ENCODE measurements around the gene GABRA4.

Gene GABRA4

DNA sequence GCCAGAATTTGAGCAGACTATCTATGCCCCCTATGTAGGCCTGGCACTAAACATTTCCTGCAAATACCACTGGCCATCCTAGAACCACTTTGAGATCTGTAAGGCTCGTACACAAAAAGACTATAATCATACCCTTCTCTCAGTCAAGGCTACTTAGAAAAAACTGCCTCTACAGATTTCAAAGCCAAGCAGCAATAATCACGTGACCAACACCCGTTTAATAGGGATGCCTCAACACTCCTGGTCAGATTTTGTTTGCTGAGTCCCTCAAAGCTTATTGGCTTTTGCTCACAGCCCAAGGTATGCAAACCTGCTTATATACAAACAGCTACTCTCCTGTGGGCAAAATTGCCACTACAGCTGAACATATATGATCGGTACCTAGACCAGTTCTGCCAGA is 85.2 kb downstream of the GABRA4 start:
- no peak overlapping the region for H3K27ac ChIP-seq
- TF ChIP-seq ZFX (IDR thresholded peaks at IDR 0.05) (no peak), CTCF (conservative IDR thresholded peaks at IDR 0.05) (no peak)

DNA sequence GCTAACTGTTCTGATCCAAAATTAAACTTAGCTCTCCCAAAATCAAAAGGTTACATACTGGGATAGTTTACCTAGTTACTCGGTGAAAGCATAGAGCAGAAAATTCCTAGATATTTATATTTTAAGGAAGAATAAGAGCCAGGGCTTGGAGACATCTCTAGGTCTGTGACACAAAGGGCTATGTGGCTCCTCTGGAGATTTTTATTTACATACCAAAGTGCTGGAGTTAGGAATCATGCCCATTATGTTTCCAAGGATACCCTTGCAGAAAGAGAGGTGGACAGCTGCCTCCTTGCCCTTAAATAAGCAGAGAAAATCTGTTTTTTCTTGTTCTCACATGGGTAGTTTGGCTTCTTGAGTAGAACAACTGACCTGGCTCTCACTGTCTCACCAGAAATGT is 93.3 kb downstream of the GABRA4 start:
- TF ChIP-seq CTCF (conservative IDR thresholded peaks at IDR 0.05) = no peak
- TF ChIP-seq ZFX (IDR thresholded peaks at IDR 0.05) = no peak
- no peak overlapping the region for H3K27ac ChIP-seq

DNA sequence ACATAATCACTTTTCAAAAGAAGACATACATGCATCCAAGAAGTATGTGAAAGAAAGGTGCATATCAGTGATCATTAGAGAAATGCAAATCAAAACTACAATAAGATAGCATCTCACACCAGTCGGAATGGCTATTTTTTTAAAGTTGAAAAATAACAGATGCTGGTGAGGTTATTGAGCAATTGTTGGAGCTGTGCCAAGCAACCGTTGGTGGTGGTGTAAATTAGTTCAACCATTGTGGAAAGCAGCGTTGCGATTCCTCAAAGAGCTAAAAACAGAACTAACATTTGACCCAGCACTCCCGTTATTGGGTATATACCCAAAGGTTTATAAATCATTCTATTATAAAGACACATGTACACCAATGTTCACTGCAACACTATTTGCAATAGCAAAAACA is 98.6 kb downstream of the GABRA4 start:
- TF ChIP-seq CTCF (conservative IDR thresholded peaks at IDR 0.05) (no peak), ZFX (IDR thresholded peaks at IDR 0.05) (no peak)
- no peak overlapping the region for H3K27ac ChIP-seq

GRCh38 chr4:46890056-46890455 is 103.3 kb downstream of the GABRA4 start:
- no peak for TF ChIP-seq CTCF (conservative IDR thresholded peaks at IDR 0.05)
- TF ChIP-seq ZFX (IDR thresholded peaks at IDR 0.05) = no peak
- H3K27ac ChIP-seq = no peak overlapping the region

DNA sequence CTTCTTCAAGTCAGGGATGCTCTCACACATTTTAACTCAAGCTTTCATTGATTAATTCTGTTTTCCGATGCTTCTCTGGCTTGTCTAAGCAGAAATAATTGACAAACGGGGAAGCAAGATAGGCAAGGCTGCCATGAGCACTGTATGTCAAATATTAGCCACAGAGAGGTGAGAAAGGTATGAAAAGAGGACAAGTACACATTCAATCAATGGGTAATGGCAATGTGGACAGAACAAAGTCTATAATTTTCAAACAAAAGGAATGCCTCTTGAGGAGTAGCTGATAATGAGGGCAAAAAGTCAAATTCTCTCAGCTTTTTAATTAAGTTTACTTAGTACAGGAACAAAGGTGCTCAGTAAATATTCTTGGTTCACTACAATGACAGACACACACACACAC is 104.0 kb downstream of the GABRA4 start:
- no peak overlapping the region for H3K27ac ChIP-seq
- TF ChIP-seq ZFX (IDR thresholded peaks at IDR 0.05) (no peak), CTCF (conservative IDR thresholded peaks at IDR 0.05) (no peak)

DNA sequence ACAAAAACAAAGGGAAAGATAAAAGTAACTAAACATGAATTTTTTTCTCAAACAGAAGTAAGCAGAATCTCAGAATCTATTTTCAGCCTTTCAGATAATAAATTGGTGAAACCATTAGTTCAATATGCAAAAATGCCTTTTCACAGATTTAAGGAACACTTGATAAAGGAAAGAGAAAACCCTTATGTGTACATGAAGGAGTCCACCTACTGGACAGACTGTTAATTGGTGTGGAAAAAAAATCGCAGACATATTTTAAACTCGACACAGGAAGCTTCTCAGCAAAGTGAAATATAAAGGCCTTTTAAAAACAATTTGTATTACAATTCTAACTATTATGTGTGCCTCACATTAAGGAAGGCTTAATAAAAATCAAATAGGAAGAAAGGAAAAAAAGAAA is 106.7 kb downstream of the GABRA4 start:
- TF ChIP-seq ZFX (IDR thresholded peaks at IDR 0.05) (no peak), CTCF (conservative IDR thresholded peaks at IDR 0.05) (peak; percentile 55)
- H3K27ac ChIP-seq = no peak overlapping the region

- H3K27ac ChIP-seq = no peak overlapping the region
- TF ChIP-seq CTCF (conservative IDR thresholded peaks at IDR 0.05) = no peak
- no peak for TF ChIP-seq ZFX (IDR thresholded peaks at IDR 0.05)
These were observed 114.7 kb downstream of the GABRA4 start for GRCh38 chr4:46878641-46879040.

Measured in C4-2B (cell line).